WTC11 (cell line): Measurements from ENCODE around the gene SELENOF. TPM values are rescaled to one million over a fixed set of nuclear protein-coding genes. Genes with fewer than 3 reads are reported as not detected.

ENCODE experiments used
- ATAC-seq: fragments of 200-7000 bp; cut with Tn5 transposase; 2 replicates; pipeline ENCODE4 v1.10.0; 2021; ENCODE audit warnings: mild to moderate bottlenecking, moderate library complexity
- CTCF ChIA-PET: fragments of 300-600 bp; sonication (Branson Sonifier 250); formaldehyde crosslinking; loops from one replicate; lab custom pipeline; 2021; ENCODE audit warnings: antibody characterized with exemption; lab: Charles Lee
- POLR2A ChIA-PET: fragments of 350-600 bp; sonication (Branson Sonifier 250); formaldehyde crosslinking; loops from one replicate; lab custom pipeline; 2021; ENCODE audit warnings: antibody characterized with exemption; lab: Charles Lee
- DNase-seq: peaks from one replicate; pipeline ENCODE4 v3.0.0; 2021; ENCODE audit warnings: low spot score
- H3K27ac Mint-ChIP-seq: 2 replicates; pipeline ENCODE4 v1.8.0; 2021; ENCODE audit warnings: mixed read lengths
- H3K27me3 Mint-ChIP-seq: 2 replicates; pipeline ENCODE4 v1.8.0; 2021; ENCODE audit warnings: low read depth, mild to moderate bottlenecking, moderate library complexity, mixed read lengths
- H3K36me3 Mint-ChIP-seq: 2 replicates; pipeline ENCODE4 v1.8.0; 2021; ENCODE audit warnings: mixed read lengths
- H3K4me1 Mint-ChIP-seq: 2 replicates; pipeline ENCODE4 v1.8.0; 2022; ENCODE audit warnings: mixed read lengths
- H3K4me3 Mint-ChIP-seq: 2 replicates; pipeline ENCODE4 v1.8.0; 2021; ENCODE audit warnings: mild to moderate bottlenecking, moderate library complexity, mixed read lengths
- H3K9me3 Mint-ChIP-seq: 2 replicates; pipeline ENCODE4 v1.8.0; 2021; ENCODE audit warnings: mixed read lengths
- AFF4 ChIP-seq: sonication (generic); formaldehyde crosslinking; IDR thresholded peaks from 2 replicates; pipeline ENCODE4 v1.8.1; 2023; ENCODE audit warnings: mild to moderate bottlenecking, missing genetic modification reagents, borderline replicate concordance
- ATF6 ChIP-seq: sonication (generic); formaldehyde crosslinking; IDR thresholded peaks from 2 replicates; pipeline ENCODE4 v1.8.1; 2023; ENCODE audit warnings: mild to moderate bottlenecking, missing genetic modification reagents
- CTCF ChIP-seq: fragments of 200-600 bp; IDR thresholded peaks from 2 replicates; pipeline ENCODE4 v1.8.0; 2022; ENCODE audit warnings: antibody characterized with exemption
- E2F1 ChIP-seq: sonication (generic); formaldehyde crosslinking; IDR thresholded peaks from 2 replicates; pipeline ENCODE4 v1.8.0; 2022; ENCODE audit warnings: mild to moderate bottlenecking, missing genetic modification reagents
- E2F5 ChIP-seq: sonication (generic); formaldehyde crosslinking; IDR thresholded peaks from 2 replicates; pipeline ENCODE4 v1.8.1; 2022; ENCODE audit warnings: mild to moderate bottlenecking, moderate library complexity, missing genetic modification reagents
- EMX1 ChIP-seq: fragments of 250-450 bp; sonication (Bioruptor Pico); IDR thresholded peaks from 2 replicates; pipeline ENCODE4 v1.8.0; 2021; ENCODE audit warnings: mild to moderate bottlenecking
- IRF2 ChIP-seq: sonication (generic); formaldehyde crosslinking; IDR thresholded peaks from 2 replicates; pipeline ENCODE4 v1.8.0; 2022; ENCODE audit warnings: low read depth, missing genetic modification reagents, borderline replicate concordance
- JAZF1 ChIP-seq: fragments of 250-450 bp; sonication (Bioruptor Pico); IDR thresholded peaks from 2 replicates; pipeline ENCODE4 v1.9.0; 2021; ENCODE audit warnings: moderate library complexity, mild to moderate bottlenecking, inconsistent platforms
- NR1H2 ChIP-seq: sonication (generic); formaldehyde crosslinking; IDR thresholded peaks from 2 replicates; pipeline ENCODE4 v1.9.0; 2021; ENCODE audit warnings: mild to moderate bottlenecking, moderate library complexity, missing genetic modification reagents
- NR3C1 ChIP-seq: sonication (generic); formaldehyde crosslinking; conservative IDR thresholded peaks from 2 replicates; pipeline ENCODE4 v1.8.1; 2023; ENCODE audit warnings: low read depth, mild to moderate bottlenecking, missing genetic modification reagents
- OVOL2 ChIP-seq: fragments of 250-450 bp; sonication (Bioruptor Pico); IDR thresholded peaks from 2 replicates; pipeline ENCODE4 v1.9.0; 2021; ENCODE audit warnings: mild to moderate bottlenecking, borderline replicate concordance
- PRDM15 ChIP-seq: sonication (generic); formaldehyde crosslinking; IDR thresholded peaks from 2 replicates; pipeline ENCODE4 v1.8.0; 2022; ENCODE audit warnings: missing genetic modification reagents
- PREB ChIP-seq: sonication (generic); formaldehyde crosslinking; IDR thresholded peaks from 2 replicates; pipeline ENCODE4 v1.8.1; 2022; ENCODE audit warnings: mild to moderate bottlenecking, missing genetic modification reagents, moderate library complexity, borderline replicate concordance
- TCF7 ChIP-seq: sonication (generic); formaldehyde crosslinking; IDR thresholded peaks from 2 replicates; pipeline ENCODE4 v1.8.0; 2022; ENCODE audit warnings: mild to moderate bottlenecking, low read depth, missing genetic modification reagents, moderate library complexity
- ZNF512 ChIP-seq: sonication (generic); formaldehyde crosslinking; IDR thresholded peaks from 2 replicates; pipeline ENCODE4 v1.8.1; 2022; ENCODE audit warnings: missing genetic modification reagents, borderline replicate concordance
- total RNA-seq: library from RNA; stranded (reverse); gene quantifications from 3 replicates; pipeline ENCODE4 v1.2.3, GENCODE V29; 2021

Gene SELENOF
- total RNA-seq, 1 experiment from 2014 or later, result 156 TPM

DNA sequence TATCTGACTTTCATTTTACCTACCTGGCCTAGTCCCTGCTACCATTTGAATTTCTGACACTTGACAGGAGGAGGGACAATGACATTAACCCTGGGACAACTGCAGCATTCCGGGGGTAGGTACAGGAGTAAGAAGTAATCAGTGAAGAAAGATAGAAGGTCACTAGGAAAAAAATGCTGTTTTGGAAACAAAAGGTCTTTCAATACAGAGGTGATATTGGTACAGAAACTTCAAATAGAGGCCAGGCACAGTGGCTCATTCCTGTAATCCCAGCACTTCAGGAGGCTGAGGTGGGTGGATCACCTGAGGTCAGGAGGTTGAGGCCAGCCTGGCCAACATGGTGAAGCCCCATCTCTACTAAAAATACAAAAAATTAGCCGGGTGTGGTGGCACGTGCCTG, 68.4 kb downstream of the SELENOF start:
- TF ChIP-seq AFF4 (no peak), JAZF1 (CRISPR knock-in tag) (no peak), IRF2 (no peak), CTCF (no peak), OVOL2 (no peak), E2F5 (CRISPR knock-in tag) (no peak)
- no peaks in the 10 kb centered on the region for H3K9me3 Mint-ChIP-seq
- DNase-seq (no peak), ATAC-seq (no peak)
- peaks cover 10% of the 10 kb centered on the region for H3K4me1 Mint-ChIP-seq
- H3K4me3 Mint-ChIP-seq, result no peak overlapping the region
- CTCF ChIA-PET, result no interaction called here
- H3K36me3 Mint-ChIP-seq, result no peaks in the 10 kb centered on the region
- H3K27me3 Mint-ChIP-seq, result no peaks in the 10 kb centered on the region
- no peak overlapping the region for H3K27ac Mint-ChIP-seq
- POLR2A ChIA-PET, result no interaction called here

DNA sequence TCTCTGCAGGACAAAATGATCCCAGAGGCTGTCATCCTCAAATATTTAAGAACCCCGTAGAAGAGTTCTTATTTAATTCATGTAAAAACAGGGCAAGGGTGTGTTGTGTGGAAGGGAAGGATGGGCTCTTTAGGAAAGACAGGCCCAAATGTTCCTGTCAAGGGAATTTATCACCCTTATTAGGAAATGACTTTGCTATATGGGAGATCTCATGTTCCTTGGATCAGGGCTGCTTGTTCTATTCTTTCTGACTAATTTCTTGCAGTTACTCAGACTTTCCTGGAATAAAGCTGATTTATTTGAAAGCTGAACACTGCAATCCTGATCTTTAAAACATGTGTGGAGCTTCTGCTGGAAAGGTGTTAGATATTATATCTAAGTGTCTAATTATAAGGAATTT, 72.8 kb downstream of the SELENOF start:
- Mint-ChIP-seq H3K27ac (no peak overlapping the region), H3K27me3 (no peaks in the 10 kb centered on the region), H3K4me3 (no peak overlapping the region), H3K9me3 (no peaks in the 10 kb centered on the region), H3K4me1 (peaks cover 10% of the 10 kb centered on the region), H3K36me3 (no peaks in the 10 kb centered on the region)
- DNase-seq (no peak), ATAC-seq (no peak)
- CTCF ChIA-PET, result no interaction called here
- POLR2A ChIA-PET, result no interaction called here
- no peak for TF ChIP-seq TCF7 (CRISPR knock-in tag)
- TF ChIP-seq PRDM15 (CRISPR knock-in tag), result no peak
- TF ChIP-seq E2F1 (CRISPR knock-in tag), result no peak
- TF ChIP-seq ATF6, result no peak
- TF ChIP-seq PREB, result no peak
- no peak for TF ChIP-seq ZNF512 (CRISPR knock-in tag)
- no peak for TF ChIP-seq EMX1
- no peak for TF ChIP-seq NR1H2 (CRISPR knock-in tag)
- TF ChIP-seq E2F5 (CRISPR knock-in tag), result no peak
- TF ChIP-seq NR3C1, result no peak
